Liver (tissue), 9 donors: ENCODE measurements around the gene PTCSC3. TPM values are rescaled to one million over a fixed set of nuclear protein-coding genes. Genes with fewer than 3 reads are reported as not detected.

Experiments
- DNase-seq: peaks from one replicate; pipeline ENCODE4 v3.0.0-alpha.2; 2017; ENCODE audit warnings: low spot score
- H3K27ac ChIP-seq, 2 donors: one replicate each; pipeline ENCODE4 v1.7.0; 2013; ENCODE audit warnings: inconsistent platforms in 2 of 2, low read length in 2 of 2, control low read depth in 1 of 2, low read depth in 1 of 2, mild to moderate bottlenecking in 1 of 2
- H3K27me3 ChIP-seq, 4 donors: one replicate each; pipeline versions ENCODE4 v1.6.1 to v1.7.0; 2013; ENCODE audit warnings: low read length in 3 of 4, inconsistent platforms in 1 of 4, mild to moderate bottlenecking in 1 of 4, moderate library complexity in 1 of 4; ENCODE audit not compliant: control insufficient read depth in 4 of 4, insufficient read depth in 4 of 4
- H3K36me3 ChIP-seq, 4 donors: one replicate each; pipeline versions ENCODE4 v1.6.1 to v1.7.0; 2013; ENCODE audit warnings: low read length in 3 of 4, mild to moderate bottlenecking in 3 of 4, low read depth in 1 of 4, moderate library complexity in 1 of 4; ENCODE audit not compliant: control insufficient read depth in 4 of 4, insufficient read depth in 3 of 4
- H3K4me1 ChIP-seq, 4 donors: one replicate each; pipeline versions ENCODE4 v1.6.1 to v1.7.0; 2013; ENCODE audit warnings: low read length in 3 of 4, mild to moderate bottlenecking in 3 of 4, moderate library complexity in 1 of 4; ENCODE audit not compliant: control insufficient read depth in 4 of 4, insufficient read depth in 4 of 4
- H3K4me3 ChIP-seq, 3 donors: one replicate each; pipeline versions ENCODE4 v1.6.1 to v1.7.0; 2013; ENCODE audit warnings: low read length in 3 of 3, control low read depth in 1 of 3, low read depth in 1 of 3, mild to moderate bottlenecking in 1 of 3
- H3K9ac ChIP-seq, 2 donors: one replicate each; pipeline ENCODE4 v1.7.0; 2013; ENCODE audit warnings: low read length in 2 of 2, mild to moderate bottlenecking in 2 of 2, moderate library complexity in 2 of 2, control low read depth in 1 of 2, low read depth in 1 of 2
- H3K9me3 ChIP-seq, 4 donors: one replicate each; pipeline versions ENCODE4 v1.6.1 to v1.7.0; 2013; ENCODE audit warnings: low read length in 3 of 4; ENCODE audit not compliant: control insufficient read depth in 4 of 4
- EGR1 ChIP-seq, 2 donors: IDR thresholded peaks; 2 replicates each; pipeline ENCODE4 v1.6.1; 2016 to 2018; ENCODE audit warnings: antibody characterized with exemption in 2 of 2, low read depth in 2 of 2
- FOXA1 ChIP-seq: IDR thresholded peaks from 2 replicates; pipeline ENCODE4 v1.6.1; 2016; ENCODE audit warnings: antibody characterized with exemption
- FOXA2 ChIP-seq: IDR thresholded peaks from 2 replicates; pipeline ENCODE4 v1.6.1; 2016; ENCODE audit warnings: antibody characterized with exemption
- GABPA ChIP-seq, 2 donors: IDR thresholded peaks in 1 of 2; conservative IDR thresholded peaks in 1 of 2; 2 replicates each; pipeline ENCODE4 v1.6.1; 2016; ENCODE audit warnings: antibody characterized with exemption in 2 of 2, mild to moderate bottlenecking in 1 of 2, moderate library complexity in 1 of 2
- HNF4A ChIP-seq, 2 donors: conservative IDR thresholded peaks; 2 replicates each; pipeline ENCODE4 v1.6.1; 2016; ENCODE audit warnings: antibody characterized with exemption in 2 of 2, mild to moderate bottlenecking in 2 of 2
- HNF4G ChIP-seq: IDR thresholded peaks from 2 replicates; pipeline ENCODE4 v1.6.1; 2016; ENCODE audit warnings: antibody characterized with exemption
- JUND ChIP-seq, 2 donors: IDR thresholded peaks; 2 replicates each; pipeline ENCODE4 v1.6.1; 2016; ENCODE audit warnings: antibody characterized with exemption in 2 of 2
- NR2F2 ChIP-seq: IDR thresholded peaks from 2 replicates; pipeline ENCODE4 v1.6.1; 2016; ENCODE audit warnings: antibody characterized with exemption
- RAD21 ChIP-seq, 2 donors: IDR thresholded peaks; 2 replicates each; pipeline ENCODE4 v1.6.1; 2016; ENCODE audit warnings: antibody characterized with exemption in 2 of 2, mild to moderate bottlenecking in 2 of 2
- RXRA ChIP-seq, 2 donors: IDR thresholded peaks; 2 replicates each; pipeline ENCODE4 v1.6.1; 2017 to 2018; ENCODE audit warnings: antibody characterized with exemption in 2 of 2, mild to moderate bottlenecking in 1 of 2
- SP1 ChIP-seq: IDR thresholded peaks from 2 replicates; pipeline ENCODE4 v1.6.1; 2018; ENCODE audit warnings: antibody characterized with exemption, mild to moderate bottlenecking
- TAF1 ChIP-seq: conservative IDR thresholded peaks from 2 replicates; pipeline ENCODE4 v1.6.1; 2016; ENCODE audit warnings: antibody characterized with exemption, mild to moderate bottlenecking
- YY1 ChIP-seq: IDR thresholded peaks from 2 replicates; pipeline ENCODE4 v1.6.1; 2016; ENCODE audit warnings: antibody characterized with exemption, mild to moderate bottlenecking
- WGBS: extraction: QIAGEN DNeasy Blood & Tissue Kit; methylation state at CpG from one replicate; pipeline ENCODE4 v1.1.7; 2013; 5-methylcytosine and 5-hydroxymethylcytosine counted together
- polyA plus RNA-seq, 2 donors: library from polyadenylated mRNA; stranded (reverse) in 1 of 2; unstranded in 1 of 2; fragments of 200-250 nt in 1 of 2; fragments of >200 nt in 1 of 2; fragmentation: Nextera tagmentation in 1 of 2; extraction: Ambion mirVana in 1 of 2; gene quantifications; one replicate each; pipeline versions ENCODE4 v1.2.1 to v1.2.3, GENCODE V29; 2013 to 2015
- total RNA-seq, 2 donors: library from RNA; depleted of rRNA; stranded (reverse); fragments of >200 nt; gene quantifications; one replicate each; pipeline ENCODE4 v1.2.3, GENCODE V29; 2014
- TF ChIP-seq, protein P1 (sequence below): IDR thresholded peaks from 2 replicates; pipeline ENCODE4 v1.6.1; 2016; ENCODE audit warnings: antibody characterized with exemption
- TF ChIP-seq, protein P2 (sequence below): IDR thresholded peaks from 2 replicates; pipeline ENCODE4 v1.6.1; 2016; ENCODE audit warnings: antibody characterized with exemption
- TF ChIP-seq, protein P3 (sequence below): fragments of 150-350 bp; IDR thresholded peaks from 2 replicates; pipeline ENCODE4 v1.5.1; 2017; ENCODE audit warnings: improper control_type of control experiment, low read depth, low read length; ENCODE audit not compliant: missing input control
- TF ChIP-seq, protein P4 (sequence below): IDR thresholded peaks from 2 replicates; pipeline ENCODE4 v1.6.1; 2016; ENCODE audit warnings: antibody characterized with exemption
- TF ChIP-seq, protein P5 (sequence below): IDR thresholded peaks from 2 replicates; pipeline ENCODE4 v1.6.1; 2016; ENCODE audit warnings: antibody characterized with exemption, mild to moderate bottlenecking
- donor health status: healthy.
- donor health status: healthy.
- donor health status: healthy.
- donor health status: healthy.
- donor health status: healthy.

PTCSC3 gene
- total RNA-seq (not detected), polyA plus RNA-seq (not detected)

DNA sequence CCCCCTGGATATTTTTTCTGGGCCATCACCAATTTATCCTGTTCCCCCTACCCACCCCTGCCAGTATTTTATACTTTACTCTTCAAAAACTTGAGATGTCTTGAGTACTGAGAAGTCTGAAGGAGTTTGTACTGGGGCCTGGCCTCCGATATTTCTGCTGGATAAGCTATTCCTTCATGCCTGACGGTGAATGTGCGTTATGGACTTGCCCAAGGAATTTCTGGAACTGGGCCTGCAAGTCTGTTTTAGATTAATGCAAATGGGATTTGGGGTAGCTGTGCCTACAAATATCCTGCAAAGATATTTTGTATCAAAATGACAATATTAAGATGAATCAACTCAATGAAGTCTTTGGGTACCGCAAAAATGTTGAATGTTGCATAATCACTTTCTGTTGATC, at the start of gene PTCSC3:
TSS of gene PTCSC3 (minus strand) at position 199 of the 400 bp plus-strand sequence.
- no peak within 1 kb of the TSS for H3K27ac ChIP-seq
- no peak for TF ChIP-seq SP1
- no peak for TF ChIP-seq FOXA1
- TF ChIP-seq, protein P1, sequence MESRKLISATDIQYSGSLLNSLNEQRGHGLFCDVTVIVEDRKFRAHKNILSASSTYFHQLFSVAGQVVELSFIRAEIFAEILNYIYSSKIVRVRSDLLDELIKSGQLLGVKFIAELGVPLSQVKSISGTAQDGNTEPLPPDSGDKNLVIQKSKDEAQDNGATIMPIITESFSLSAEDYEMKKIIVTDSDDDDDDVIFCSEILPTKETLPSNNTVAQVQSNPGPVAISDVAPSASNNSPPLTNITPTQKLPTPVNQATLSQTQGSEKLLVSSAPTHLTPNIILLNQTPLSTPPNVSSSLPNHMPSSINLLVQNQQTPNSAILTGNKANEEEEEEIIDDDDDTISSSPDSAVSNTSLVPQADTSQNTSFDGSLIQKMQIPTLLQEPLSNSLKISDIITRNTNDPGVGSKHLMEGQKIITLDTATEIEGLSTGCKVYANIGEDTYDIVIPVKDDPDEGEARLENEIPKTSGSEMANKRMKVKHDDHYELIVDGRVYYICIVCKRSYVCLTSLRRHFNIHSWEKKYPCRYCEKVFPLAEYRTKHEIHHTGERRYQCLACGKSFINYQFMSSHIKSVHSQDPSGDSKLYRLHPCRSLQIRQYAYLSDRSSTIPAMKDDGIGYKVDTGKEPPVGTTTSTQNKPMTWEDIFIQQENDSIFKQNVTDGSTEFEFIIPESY, result no peak
- TF ChIP-seq JUND (IDR thresholded peaks at IDR 0.05), result no peak
- H3K9me3 ChIP-seq, result no peaks in the 10 kb centered on the region
- WGBS, result 93% methylated on average over 4 of the region's 4 CpGs
- peaks cover 0 to 5% (median 0%) of the 10 kb centered on the region in 4 donors for H3K27me3 ChIP-seq
- no peaks in the 10 kb centered on the region for H3K36me3 ChIP-seq
- H3K4me1 ChIP-seq, result no peaks in the 10 kb centered on the region
- H3K4me3 ChIP-seq, result no peak within 1 kb of the TSS
- no peak for DNase-seq
- H3K9ac ChIP-seq, result no peak within 1 kb of the TSS

DNA sequence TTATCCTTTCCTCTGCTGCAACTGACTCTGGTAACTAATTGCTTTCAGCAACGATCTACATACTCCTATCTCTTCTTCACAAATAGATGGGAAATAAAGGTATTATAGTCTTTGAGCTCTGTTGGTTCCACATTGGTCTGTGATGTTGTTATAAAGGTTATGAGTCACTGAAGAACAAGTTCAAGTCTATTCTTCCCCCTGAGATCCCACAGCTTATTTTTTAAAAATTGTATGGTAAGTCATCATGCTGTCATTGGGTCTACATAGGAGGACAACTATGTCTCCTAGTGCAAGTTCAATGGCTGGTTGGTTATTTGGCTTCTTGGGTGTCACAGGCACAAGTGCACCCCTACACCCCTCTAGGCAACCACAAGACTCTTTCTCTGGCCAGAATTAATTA, 49.6 kb upstream of the PTCSC3 start:
- Histone ChIP-seq H3K4me1 (no peaks in the 10 kb centered on the region), H3K9ac (no peak overlapping the region), H3K9me3 (no peaks in the 10 kb centered on the region), H3K4me3 (no peak overlapping the region), H3K36me3 (no peaks in the 10 kb centered on the region), H3K27ac (no peak overlapping the region), H3K27me3 (no peaks in the 10 kb centered on the region)
- no peak for DNase-seq
- 55% methylated on average over 1 of the region's 1 CpG for WGBS
- TF ChIP-seq EGR1 (IDR thresholded peaks at IDR 0.05; ENCODE audit: low read depth in 2 of 2), result no peak
- TF ChIP-seq, protein P2, sequence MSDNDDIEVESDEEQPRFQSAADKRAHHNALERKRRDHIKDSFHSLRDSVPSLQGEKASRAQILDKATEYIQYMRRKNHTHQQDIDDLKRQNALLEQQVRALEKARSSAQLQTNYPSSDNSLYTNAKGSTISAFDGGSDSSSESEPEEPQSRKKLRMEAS, result no peak
- TF ChIP-seq NR2F2, result no peak
- TF ChIP-seq, protein P3, sequence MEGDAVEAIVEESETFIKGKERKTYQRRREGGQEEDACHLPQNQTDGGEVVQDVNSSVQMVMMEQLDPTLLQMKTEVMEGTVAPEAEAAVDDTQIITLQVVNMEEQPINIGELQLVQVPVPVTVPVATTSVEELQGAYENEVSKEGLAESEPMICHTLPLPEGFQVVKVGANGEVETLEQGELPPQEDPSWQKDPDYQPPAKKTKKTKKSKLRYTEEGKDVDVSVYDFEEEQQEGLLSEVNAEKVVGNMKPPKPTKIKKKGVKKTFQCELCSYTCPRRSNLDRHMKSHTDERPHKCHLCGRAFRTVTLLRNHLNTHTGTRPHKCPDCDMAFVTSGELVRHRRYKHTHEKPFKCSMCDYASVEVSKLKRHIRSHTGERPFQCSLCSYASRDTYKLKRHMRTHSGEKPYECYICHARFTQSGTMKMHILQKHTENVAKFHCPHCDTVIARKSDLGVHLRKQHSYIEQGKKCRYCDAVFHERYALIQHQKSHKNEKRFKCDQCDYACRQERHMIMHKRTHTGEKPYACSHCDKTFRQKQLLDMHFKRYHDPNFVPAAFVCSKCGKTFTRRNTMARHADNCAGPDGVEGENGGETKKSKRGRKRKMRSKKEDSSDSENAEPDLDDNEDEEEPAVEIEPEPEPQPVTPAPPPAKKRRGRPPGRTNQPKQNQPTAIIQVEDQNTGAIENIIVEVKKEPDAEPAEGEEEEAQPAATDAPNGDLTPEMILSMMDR, result no peak
- TF ChIP-seq, protein P4, sequence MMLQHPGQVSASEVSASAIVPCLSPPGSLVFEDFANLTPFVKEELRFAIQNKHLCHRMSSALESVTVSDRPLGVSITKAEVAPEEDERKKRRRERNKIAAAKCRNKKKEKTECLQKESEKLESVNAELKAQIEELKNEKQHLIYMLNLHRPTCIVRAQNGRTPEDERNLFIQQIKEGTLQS, result no peak
- no peak for TF ChIP-seq TAF1
- no peak for TF ChIP-seq FOXA2
- TF ChIP-seq SP1, result no peak
- TF ChIP-seq JUND (IDR thresholded peaks at IDR 0.05), result no peak
- no peak for TF ChIP-seq RXRA (IDR thresholded peaks at IDR 0.05)
- TF ChIP-seq RAD21 (IDR thresholded peaks at IDR 0.05), result no peak
- TF ChIP-seq HNF4G, result no peak
- TF ChIP-seq GABPA (IDR thresholded peaks at IDR 0.05 in 1 of 2, conservative IDR thresholded peaks at IDR 0.05 in 1 of 2), result no peak
- TF ChIP-seq, protein P5, sequence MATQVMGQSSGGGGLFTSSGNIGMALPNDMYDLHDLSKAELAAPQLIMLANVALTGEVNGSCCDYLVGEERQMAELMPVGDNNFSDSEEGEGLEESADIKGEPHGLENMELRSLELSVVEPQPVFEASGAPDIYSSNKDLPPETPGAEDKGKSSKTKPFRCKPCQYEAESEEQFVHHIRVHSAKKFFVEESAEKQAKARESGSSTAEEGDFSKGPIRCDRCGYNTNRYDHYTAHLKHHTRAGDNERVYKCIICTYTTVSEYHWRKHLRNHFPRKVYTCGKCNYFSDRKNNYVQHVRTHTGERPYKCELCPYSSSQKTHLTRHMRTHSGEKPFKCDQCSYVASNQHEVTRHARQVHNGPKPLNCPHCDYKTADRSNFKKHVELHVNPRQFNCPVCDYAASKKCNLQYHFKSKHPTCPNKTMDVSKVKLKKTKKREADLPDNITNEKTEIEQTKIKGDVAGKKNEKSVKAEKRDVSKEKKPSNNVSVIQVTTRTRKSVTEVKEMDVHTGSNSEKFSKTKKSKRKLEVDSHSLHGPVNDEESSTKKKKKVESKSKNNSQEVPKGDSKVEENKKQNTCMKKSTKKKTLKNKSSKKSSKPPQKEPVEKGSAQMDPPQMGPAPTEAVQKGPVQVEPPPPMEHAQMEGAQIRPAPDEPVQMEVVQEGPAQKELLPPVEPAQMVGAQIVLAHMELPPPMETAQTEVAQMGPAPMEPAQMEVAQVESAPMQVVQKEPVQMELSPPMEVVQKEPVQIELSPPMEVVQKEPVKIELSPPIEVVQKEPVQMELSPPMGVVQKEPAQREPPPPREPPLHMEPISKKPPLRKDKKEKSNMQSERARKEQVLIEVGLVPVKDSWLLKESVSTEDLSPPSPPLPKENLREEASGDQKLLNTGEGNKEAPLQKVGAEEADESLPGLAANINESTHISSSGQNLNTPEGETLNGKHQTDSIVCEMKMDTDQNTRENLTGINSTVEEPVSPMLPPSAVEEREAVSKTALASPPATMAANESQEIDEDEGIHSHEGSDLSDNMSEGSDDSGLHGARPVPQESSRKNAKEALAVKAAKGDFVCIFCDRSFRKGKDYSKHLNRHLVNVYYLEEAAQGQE, result no peak
- TF ChIP-seq, protein P1, result no peak
- no peak for TF ChIP-seq YY1
- no peak for TF ChIP-seq HNF4A (conservative IDR thresholded peaks at IDR 0.05)
